H1 (cell line): Measurements from ENCODE around the gene MYO1D. TPM values are rescaled to one million over a fixed set of nuclear protein-coding genes. Genes with fewer than 3 reads are reported as not detected.

Experiments
- CBX8 ChIP-seq: fragments of 300-800, 300-1000 bp; sonication (generic); IDR thresholded peaks from 2 replicates; pipeline ENCODE4 v1.7.1; 2016; ENCODE audit warnings: low read depth, low read length, borderline replicate concordance
- KDM4A ChIP-seq: IDR thresholded peaks from one replicate; pipeline ENCODE4 v1.7.1; 2012; ENCODE audit warnings: low read depth, mild to moderate bottlenecking, moderate library complexity, low read length, inconsistent platforms; ENCODE audit not compliant: severe bottlenecking
- KDM5A ChIP-seq: fragments of 200-600 bp; IDR thresholded peaks from 2 replicates; pipeline ENCODE4 v1.7.1; 2012; ENCODE audit warnings: mild to moderate bottlenecking, low read length, inconsistent platforms, mixed read lengths
- SIX5 ChIP-seq: IDR thresholded peaks from 2 replicates; pipeline ENCODE4 v1.6.1; 2011; ENCODE audit warnings: mild to moderate bottlenecking, low read depth, low read length
- polyA plus RNA-seq, 7 experiments: library from polyadenylated mRNA; depleted of rRNA in 3 of 7; stranded (reverse) in 5 of 7; unstranded in 2 of 7; fragments of >200 nt in 5 of 7; fragments of 200-250 nt in 2 of 7; gene quantifications; 1 replicate in 5 of 7; 2 replicates in 1 of 7; 4 replicates in 1 of 7; pipeline versions ENCODE4 v1.2.1 to v1.2.3, GENCODE V29; 2011 to 2013; ENCODE audit warnings: missing spikeins in 2 of 7, mixed read lengths in 2 of 7
- total RNA-seq: library from RNA; stranded (reverse); fragmentation: NEBNext Ultra II Directional; extraction: Animal tissue kit (Norgen Biotek cat#: 25700); gene quantifications from 2 replicates; pipeline ENCODE4 v1.2.1, GENCODE V29; 2021

MYO1D gene
- total and polyA plus RNA-seq, 2 of the 8 experiments (the other 6 are each of a cell fraction or from before 2014, with no cell fraction given) = 6.5 to 25.4 TPM

- TF ChIP-seq KDM4A (no peak), SIX5 (no peak), KDM5A (no peak), CBX8 (no peak)
Measured at GRCh38 chr17:32862940-32863339, 14.0 kb downstream of the MYO1D start (continued).
